IMR-90 (cell line): ENCODE data around the gene OLFM4. TPM values are rescaled to one million over a fixed set of nuclear protein-coding genes. Genes with fewer than 3 reads are reported as not detected.

Experiments
- ATAC-seq: fragments of 200-7000 bp; cut with Tn5 transposase; 2 replicates; pipeline ENCODE4 v1.9.1; 2020; ENCODE audit warnings: low read depth, mild to moderate bottlenecking, moderate library complexity
- Bru-seq: library from RNA; stranded (reverse); fragments of 400-500 nt; gene quantifications from one replicate; lab custom pipeline; 2021; lab: Mats Ljungman, UMichigan
- BruChase-seq, 2 experiments: library from RNA; stranded (reverse); fragments of 400-500 nt; gene quantifications; one replicate each; lab custom pipeline; 2021; lab: Mats Ljungman, UMichigan
- BruUV-seq: library from RNA; stranded (reverse); fragments of 400-500 nt; replicated peaks from 2 replicates; lab custom pipeline; 2021; lab: Mats Ljungman, UMichigan
- CTCF ChIA-PET: fragments of 300-600 bp; formaldehyde crosslinking; extraction: SDS; loops from one replicate; lab custom pipeline; 2021; ENCODE audit warnings: antibody characterized with exemption; lab: Yijun Ruan, JAX
- POLR2A ChIA-PET: fragments of 300-600 bp; sonication (Branson Sonifier 250); formaldehyde crosslinking; loops from one replicate; lab custom pipeline; 2022; ENCODE audit warnings: antibody characterized with exemption; ENCODE audit not compliant: unreplicated experiment; lab: Charles Lee
- DNase-seq: peaks from one replicate; pipeline ENCODE4 v3.0.0; 2013
- H2AFZ ChIP-seq: replicated peaks from 2 replicates; pipeline ENCODE3; 2013; ENCODE audit warnings: low read length, mild to moderate bottlenecking; ENCODE audit not compliant: poor library complexity
- H2AK5ac ChIP-seq: 2 replicates; pipeline ENCODE4 v1.6.1; 2013; ENCODE audit warnings: low read depth, low read length, inconsistent platforms
- H2AK9ac ChIP-seq: replicated peaks from 2 replicates; pipeline ENCODE3; 2013; ENCODE audit warnings: mild to moderate bottlenecking, low read depth, low read length, moderate library complexity; ENCODE audit not compliant: poor library complexity
- H2BK120ac ChIP-seq: 2 replicates; pipeline ENCODE4 v1.6.1; 2013; ENCODE audit warnings: low read depth, low read length, inconsistent platforms
- H2BK15ac ChIP-seq: 3 replicates; pipeline ENCODE4 v1.6.1; 2013; ENCODE audit warnings: low read depth, low read length, inconsistent platforms
- H2BK20ac ChIP-seq: 2 replicates; pipeline ENCODE4 v1.6.1; 2013; ENCODE audit warnings: low read depth, mild to moderate bottlenecking, inconsistent platforms, low read length, moderate library complexity
- H2BK5ac ChIP-seq: 2 replicates; pipeline ENCODE4 v1.6.1; 2013; ENCODE audit warnings: mild to moderate bottlenecking, low read depth, low read length, inconsistent platforms; ENCODE audit not compliant: poor library complexity, severe bottlenecking
- H3K14ac ChIP-seq: replicated peaks from 2 replicates; pipeline ENCODE4 v1.6.1; 2013; ENCODE audit warnings: low read depth, low read length, inconsistent platforms
- H3K18ac ChIP-seq: 2 replicates; pipeline ENCODE4 v1.6.1; 2013; ENCODE audit warnings: low read depth, low read length, control low read depth
- H3K23ac ChIP-seq: 2 replicates; pipeline ENCODE4 v1.6.1; 2013; ENCODE audit warnings: low read depth, low read length, inconsistent platforms
- H3K27ac ChIP-seq: 2 replicates; pipeline ENCODE4 v1.5.1; 2013; ENCODE audit warnings: mild to moderate bottlenecking, control low read depth, low read length; ENCODE audit not compliant: insufficient read depth
- H3K27me3 ChIP-seq: 2 replicates; pipeline ENCODE4 v1.6.1; 2013; ENCODE audit warnings: low read length; ENCODE audit not compliant: control insufficient read depth, insufficient read depth
- H3K36me3 ChIP-seq: 2 replicates; pipeline ENCODE4 v1.6.1; 2013; ENCODE audit warnings: low read length, mixed read lengths; ENCODE audit not compliant: control insufficient read depth, insufficient read depth
- H3K4ac ChIP-seq: 2 replicates; pipeline ENCODE4 v1.6.1; 2013; ENCODE audit warnings: low read depth, low read length, inconsistent platforms
- H3K4me1 ChIP-seq: 2 replicates; pipeline ENCODE4 v1.6.1; 2013; ENCODE audit warnings: low read length, mixed read lengths; ENCODE audit not compliant: control insufficient read depth, insufficient read depth
- H3K4me2 ChIP-seq: 2 replicates; pipeline ENCODE4 v1.6.1; 2013; ENCODE audit warnings: low read depth, mild to moderate bottlenecking, control low read depth, low read length, moderate library complexity
- H3K4me3 ChIP-seq: 2 replicates; pipeline ENCODE4 v1.5.1; 2013; ENCODE audit warnings: low read depth, mild to moderate bottlenecking, control low read depth, low read length, moderate library complexity; ENCODE audit not compliant: insufficient read depth
- H3K56ac ChIP-seq: 2 replicates; pipeline ENCODE4 v1.6.1; 2013; ENCODE audit warnings: low read length, inconsistent platforms; ENCODE audit not compliant: insufficient read depth; ENCODE audit errors: extremely low read depth
- H3K79me1 ChIP-seq, 2 experiments: 2 replicates each; pipeline ENCODE4 v1.6.1; 2013; ENCODE audit warnings: low read length in 2 of 2, inconsistent platforms in 1 of 2, low read depth in 1 of 2
- H3K9ac ChIP-seq: 2 replicates; pipeline ENCODE4 v1.6.1; 2013; ENCODE audit warnings: low read depth, low read length, control low read depth
- H3K9me1 ChIP-seq: 2 replicates; pipeline ENCODE4 v1.6.1; 2013; ENCODE audit warnings: low read length, inconsistent platforms; ENCODE audit not compliant: insufficient read depth
- H3K9me3 ChIP-seq: 2 replicates; pipeline ENCODE4 v1.6.1; 2013; ENCODE audit warnings: low read length; ENCODE audit not compliant: control insufficient read depth, insufficient read depth
- H4K20me1 ChIP-seq: 2 replicates; pipeline ENCODE4 v1.6.1; 2013; ENCODE audit warnings: low read length, inconsistent platforms; ENCODE audit not compliant: insufficient read depth
- H4K5ac ChIP-seq: 2 replicates; pipeline ENCODE4 v1.6.1; 2013; ENCODE audit warnings: mild to moderate bottlenecking, low read depth, low read length, control low read depth
- H4K8ac ChIP-seq, 2 experiments: 2 replicates each; pipeline ENCODE4 v1.6.1; 2013; ENCODE audit warnings: low read depth in 2 of 2, low read length in 2 of 2, control low read depth in 1 of 2, inconsistent platforms in 1 of 2
- H4K91ac ChIP-seq: 2 replicates; pipeline ENCODE4 v1.6.1; 2013; ENCODE audit warnings: low read depth, low read length, inconsistent platforms; ENCODE audit not compliant: insufficient read depth
- BHLHE40 ChIP-seq: fragments of 150-350 bp; IDR thresholded peaks from 2 replicates; pipeline ENCODE4 v1.6.1; 2016; ENCODE audit warnings: mild to moderate bottlenecking, low read depth, low read length
- CEBPB ChIP-seq: IDR thresholded peaks from 2 replicates; pipeline ENCODE4 v1.6.1; 2012; ENCODE audit warnings: low read depth, low read length, improper control_type of control experiment
- CHD1 ChIP-seq: IDR thresholded peaks from 2 replicates; pipeline ENCODE4 v1.6.1; 2012; ENCODE audit warnings: low read depth, low read length, improper control_type of control experiment
- CTCF ChIP-seq: conservative IDR thresholded peaks from 2 replicates; pipeline ENCODE4 v1.5.1; 2012; ENCODE audit warnings: mild to moderate bottlenecking, low read depth, low read length, improper control_type of control experiment
- ELK1 ChIP-seq: fragments of 150-350 bp; IDR thresholded peaks from 2 replicates; pipeline ENCODE4 v1.6.1; 2016; ENCODE audit warnings: low read depth, mild to moderate bottlenecking, low read length, moderate library complexity, borderline replicate concordance
- FOS ChIP-seq: fragments of 150-350 bp; IDR thresholded peaks from 2 replicates; pipeline ENCODE4 v1.6.1; 2016; ENCODE audit warnings: low read depth, low read length
- MAFK ChIP-seq: IDR thresholded peaks from 2 replicates; pipeline ENCODE4 v1.6.1; 2012; ENCODE audit warnings: low read depth, low read length, improper control_type of control experiment
- MAZ ChIP-seq: IDR thresholded peaks from 2 replicates; pipeline ENCODE4 v1.6.1; 2012; ENCODE audit warnings: low read depth, mild to moderate bottlenecking, low read length, improper control_type of control experiment, moderate library complexity, borderline replicate concordance
- MXI1 ChIP-seq: IDR thresholded peaks from 2 replicates; pipeline ENCODE4 v1.6.1; 2012; ENCODE audit warnings: low read depth, mild to moderate bottlenecking, low read length, moderate library complexity, borderline replicate concordance
- NFE2L2 ChIP-seq: fragments of 150-350 bp; IDR thresholded peaks from 2 replicates; pipeline ENCODE4 v1.6.1; 2016; ENCODE audit warnings: low read depth, mild to moderate bottlenecking, low read length
- POLR2A ChIP-seq: IDR thresholded peaks from 2 replicates; pipeline ENCODE4 v1.6.1; 2012; ENCODE audit warnings: mild to moderate bottlenecking, low read depth, low read length
- RAD21 ChIP-seq: IDR thresholded peaks from 2 replicates; pipeline ENCODE4 v1.6.1; 2012; ENCODE audit warnings: low read length, improper control_type of control experiment
- RCOR1 ChIP-seq: IDR thresholded peaks from 2 replicates; pipeline ENCODE4 v1.6.1; 2012; ENCODE audit warnings: mild to moderate bottlenecking, low read length, improper control_type of control experiment; ENCODE audit not compliant: insufficient replicate concordance
- SMC3 ChIP-seq: fragments of 150-350 bp; IDR thresholded peaks from 2 replicates; pipeline ENCODE4 v1.6.1; 2016; ENCODE audit warnings: low read depth, mild to moderate bottlenecking, antibody characterized with exemption, low read length, moderate library complexity
- USF2 ChIP-seq: fragments of 150-350 bp; IDR thresholded peaks from 2 replicates; pipeline ENCODE4 v1.6.1; 2017; ENCODE audit warnings: mild to moderate bottlenecking, antibody characterized with exemption, low read length, low read depth
- WGBS, 2 experiments: methylation state at CpG; one replicate each; pipeline versions ENCODE4 v1.1.5 to v1.1.7; 2013; ENCODE audit warnings: missing lambda C conversion rate in 2 of 2; ENCODE audit not compliant: insufficient read length in 1 of 2; ENCODE audit errors: extremely low coverage in 2 of 2; 5-methylcytosine and 5-hydroxymethylcytosine counted together
- dilution Hi-C: fragments of 300-500 bp; cut with HindIII; formaldehyde crosslinking; loops from one replicate; pipeline ENCODE4 v1.14.3; 2018; ENCODE audit warnings: low sequenced_read_pairs; ENCODE audit not compliant: unreplicated experiment
- in situ Hi-C: fragments of 300-500 bp; cut with MboI; formaldehyde crosslinking; loops from 3 replicates; pipeline ENCODE4 v1.14.3; 2019; ENCODE audit warnings: low sequenced_read_pairs, inconsistent platforms, mixed read lengths
- intact Hi-C: fragments of 100-400 bp; cut with micrococcal nuclease; formaldehyde crosslinking; loops from 2 replicates; pipeline ENCODE4 v1.10.0; 2022
- long read RNA-seq: library from polyadenylated mRNA; unstranded; transcript quantifications from one replicate; pipeline ENCODE4 v2.0.0, GENCODE V29; 2021; ENCODE audit not compliant: unreplicated experiment
- polyA plus RNA-seq, 3 experiments: library from polyadenylated mRNA; depleted of rRNA; stranded (reverse); fragments of >200 nt; gene quantifications; 2 replicates each; pipeline ENCODE4 v1.2.3, GENCODE V29; 2012; ENCODE audit warnings: low replicate concordance in 1 of 3
- total RNA-seq: library from RNA; depleted of rRNA; stranded (reverse); fragments of >200 nt; gene quantifications from 2 replicates; pipeline ENCODE4 v1.2.3, GENCODE V29; 2012; rRNA removed

OLFM4 gene
- not detected in 2 replicates for total RNA-seq
- polyA plus RNA-seq (2012; rRNA removed) = not detected in 2 replicates
- not detected in 2 replicates for polyA plus RNA-seq (2012; cell fraction: cytosol; rRNA removed)
- polyA plus RNA-seq (2012; cell fraction: nucleus; rRNA removed; ENCODE audit: low replicate concordance) = not detected in 2 replicates
- Bru-seq, nascent RNA = not detected
- not detected for BruChase-seq, experiment 1, labeled RNA remaining after a 6-hour chase
- not detected for BruChase-seq, experiment 2, labeled RNA remaining after a 2-hour chase
- long read RNA-seq = 0 reads

GRCh38 chr13:53028637-53029203 is at the start of gene OLFM4:
OLFM4 (plus strand) TSS chr13:53028813; CDS start chr13:53028837, 24 bp downstream.
- H3K56ac ChIP-seq = no peak within 1 kb of the TSS
- in situ Hi-C loops = no loop called here
- CTCF ChIA-PET = no interaction called here
- no peak for TF ChIP-seq BHLHE40
- no peak for TF ChIP-seq CEBPB
- no peak for TF ChIP-seq NFE2L2
- no peak for TF ChIP-seq MXI1
- TF ChIP-seq RCOR1 = no peak
- no peak for TF ChIP-seq POLR2A
- TF ChIP-seq FOS = no peak
- no peak for TF ChIP-seq USF2
- no peak for TF ChIP-seq ELK1
- no peak for TF ChIP-seq SMC3
- no peak for TF ChIP-seq MAZ
- no peak for TF ChIP-seq RAD21
- TF ChIP-seq CHD1 = no peak
- no peak for TF ChIP-seq MAFK
- no peak for TF ChIP-seq CTCF

More at GRCh38 chr13:53028637-53029203, at the start of gene OLFM4:
- Histone ChIP-seq H3K4me2 (no peak within 1 kb of the TSS), H4K8ac (no peak within 1 kb of the TSS), H3K4ac (no peak within 1 kb of the TSS), H3K27ac (no peak within 1 kb of the TSS), H2BK15ac (no peak within 1 kb of the TSS), H3K4me1 (no peaks in the 10 kb centered on the region), H3K4me3 (no peak within 1 kb of the TSS), H3K9me3 (peaks cover 6% of the 10 kb centered on the region), H4K5ac (no peak within 1 kb of the TSS), H2BK5ac (no peak within 1 kb of the TSS), H2BK120ac (no peak within 1 kb of the TSS), H4K91ac (no peak within 1 kb of the TSS), H2AK9ac (no peak within 1 kb of the TSS), H3K14ac (no peak within 1 kb of the TSS), H2AFZ (no peak within 1 kb of the TSS), H3K79me1 (no peaks in the 10 kb centered on the region), H2BK20ac (no peak within 1 kb of the TSS), H4K20me1 (no peaks in the 10 kb centered on the region), H3K36me3 (no peaks in the 10 kb centered on the region), H2AK5ac (no peak within 1 kb of the TSS), H3K9ac (no peak within 1 kb of the TSS), H3K9me1 (no peaks in the 10 kb centered on the region), H3K23ac (no peak within 1 kb of the TSS), H3K27me3 (no peaks in the 10 kb centered on the region), H3K18ac (no peak within 1 kb of the TSS)
- no TSS peak for BruUV-seq
- dilution Hi-C loops = no loop called here
- intact Hi-C loops = no loop called here
- DNase-seq = no peak
- ATAC-seq = no peak
- 62% methylated on average over 4 of the region's 9 CpGs; no CpG with 5 or more reads in 1 of the 2 experiments for WGBS, 2 experiments
- POLR2A ChIA-PET = no interaction called here
